Sciatic nerve (tissue), 2 donors: ENCODE data around the gene DLG2. TPM values are rescaled to one million over a fixed set of nuclear protein-coding genes. Genes with fewer than 3 reads are reported as not detected.

Experiments used
- ATAC-seq: fragments of 200-7000 bp; cut with Tn5 transposase; one replicate; pipeline ENCODE4 v1.9.1; 2020; ENCODE audit warnings: mild to moderate bottlenecking, moderate library complexity
- DNase-seq: peaks from one replicate; pipeline ENCODE4 v3.0.0-alpha.2; 2020; ENCODE audit warnings: low spot score
- intact Hi-C: fragments of 100-400 bp; cut with DNase I; formaldehyde crosslinking; loops from one replicate; pipeline ENCODE4 v1.14.2; 2022
- total RNA-seq: library from RNA; stranded (reverse); fragmentation: NEBNext Ultra II Directional; extraction: Animal tissue kit (Norgen Biotek cat#: 25700); gene quantifications from one replicate; pipeline ENCODE4 v1.2.1, GENCODE V29; 2021
- donor health status: DM: no; HTN: no; CAD: no.
- donor health status: DM: no; HTN: no; CAD: no.

The DLG2 gene
- total RNA-seq, 1 donor from 2014 or later: 17.3 TPM

GRCh38 chr11:83957038-83957900, 1669.9 kb downstream of the DLG2 start:
- DNase-seq (no peak), ATAC-seq (no peak)

DNA sequence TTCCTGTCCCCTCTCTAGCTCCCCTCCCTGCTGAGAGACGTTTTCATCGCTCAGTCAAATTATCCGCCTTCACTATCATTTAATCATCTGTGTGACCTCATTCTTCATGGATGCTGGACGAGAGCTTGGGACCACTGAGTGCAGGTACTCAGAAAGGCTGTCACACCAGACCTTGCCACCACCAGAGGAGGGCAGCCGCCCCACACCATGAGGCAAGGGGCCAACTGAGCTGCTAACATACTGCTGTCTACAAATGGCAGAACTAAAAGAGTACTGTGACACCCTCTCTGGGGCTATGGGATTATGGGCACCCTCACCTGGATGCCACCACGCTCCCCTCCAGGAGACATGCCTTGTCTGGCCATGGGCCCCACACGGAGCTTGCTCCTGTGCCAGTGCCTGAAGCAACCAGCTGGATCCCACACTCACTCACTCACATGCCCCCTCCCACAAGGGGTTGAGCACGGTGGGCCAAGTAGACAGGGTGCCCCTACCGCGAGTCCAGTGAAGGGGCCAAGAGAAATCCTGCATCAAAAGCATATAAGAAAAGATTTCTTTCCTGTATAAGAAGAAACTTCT, 1670.9 kb downstream of the DLG2 start:
- DNase-seq: no peak
- ATAC-seq: peak; percentile 13
- intact Hi-C loops: loop anchor here (5.0 kb wide), 1 partner anchor 629 kb away; no protein-coding TSS in a partner anchor

More at GRCh38 chr11:83957038-83957900, 1669.9 kb downstream of the DLG2 start:
- intact Hi-C loops: loop anchor here (5.0 kb wide), 1 partner anchor 630 kb away; no protein-coding TSS in a partner anchor

GRCh38 chr11:83954780-83955179, 1672.4 kb downstream of the DLG2 start:
- no peak for ATAC-seq
- intact Hi-C loops: loop anchor here (5.0 kb wide), 1 partner anchor 627 kb away; no protein-coding TSS in a partner anchor
- no peak for DNase-seq

DNA sequence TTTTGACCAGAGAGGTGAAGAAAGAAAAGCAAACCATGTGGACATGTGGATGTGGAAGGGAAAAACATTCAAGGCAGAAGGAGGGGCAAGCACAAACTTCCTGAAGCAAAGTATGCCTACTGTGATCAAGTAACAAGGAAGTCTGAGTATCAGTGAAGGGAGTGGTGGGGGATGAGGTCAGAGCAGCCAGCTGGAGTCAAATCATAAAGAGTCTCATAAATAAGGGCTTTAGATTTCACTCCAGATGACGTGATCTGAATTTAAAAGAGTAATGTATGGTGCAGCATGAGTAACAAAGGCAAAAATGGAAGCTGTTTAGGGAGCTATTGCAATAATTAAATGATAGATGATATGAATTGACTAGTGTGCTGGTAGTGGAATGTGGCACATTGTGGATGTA, 1675.6 kb downstream of the DLG2 start:
- intact Hi-C loops: no loop called here
- ATAC-seq (no peak), DNase-seq (no peak)

DNA sequence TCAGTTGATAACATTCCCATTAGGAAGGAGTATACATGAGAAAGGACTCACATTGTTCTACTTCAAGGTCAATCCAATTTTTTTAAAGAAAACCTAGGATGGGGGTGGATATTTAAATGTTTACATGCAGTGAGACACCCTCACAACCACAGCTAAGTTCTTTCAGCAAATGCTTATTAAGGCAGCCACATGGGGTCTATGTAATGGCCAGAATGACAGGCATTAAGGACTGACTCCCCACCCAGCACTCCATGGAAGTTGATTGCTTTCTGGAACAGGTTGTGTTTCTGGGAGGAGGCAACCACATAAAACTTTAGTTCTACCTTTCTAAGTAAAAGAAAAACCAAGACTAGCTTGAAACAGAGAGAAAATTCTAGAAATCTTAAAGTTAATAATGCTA, 1678.9 kb downstream of the DLG2 start:
- DNase-seq: no peak
- intact Hi-C loops: loop anchor here (10.0 kb wide), 1 partner anchor 263 kb away; no protein-coding TSS in a partner anchor
- no peak for ATAC-seq

- intact Hi-C loops: loop anchor here (10.0 kb wide), 1 partner anchor 261 kb away; no protein-coding TSS in a partner anchor
- ATAC-seq (no peak), DNase-seq (no peak)
Measured at GRCh38 chr11:83945976-83946375, 1681.2 kb downstream of the DLG2 start.

GRCh38 chr11:83941050-83941449, 1686.1 kb downstream of the DLG2 start:
- intact Hi-C loops: loop anchor here (10.0 kb wide), 1 partner anchor 256 kb away; no protein-coding TSS in a partner anchor
- ATAC-seq (no peak), DNase-seq (no peak)

DNA sequence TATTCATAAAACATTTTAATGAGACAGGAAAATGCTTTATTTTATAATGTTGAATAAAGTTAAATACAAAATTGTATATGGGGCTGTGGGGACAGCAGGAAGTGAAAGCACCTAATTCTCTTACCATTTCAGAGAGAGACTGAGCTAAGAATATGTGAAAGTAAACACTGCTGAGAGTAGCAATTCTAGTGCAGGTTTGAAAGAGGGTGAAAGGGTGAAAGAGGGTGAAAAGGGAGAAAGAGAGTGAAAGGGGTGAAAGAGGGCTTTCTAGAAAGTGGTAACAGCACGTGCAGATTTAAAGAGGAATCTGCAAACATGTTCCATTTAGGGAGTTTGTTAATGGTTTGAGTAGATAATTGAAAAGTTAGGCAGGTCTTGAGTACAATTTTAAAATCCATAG, 1689.0 kb downstream of the DLG2 start:
- intact Hi-C loops: no loop called here
- no peak for ATAC-seq

GRCh38 chr11:83933008-83933407, 1694.1 kb downstream of the DLG2 start:
- intact Hi-C loops: no loop called here
- ATAC-seq (no peak), DNase-seq (no peak)

More for the DNA sequence above, 1689.0 kb downstream of the DLG2 start:
- DNase-seq: no peak

DNA sequence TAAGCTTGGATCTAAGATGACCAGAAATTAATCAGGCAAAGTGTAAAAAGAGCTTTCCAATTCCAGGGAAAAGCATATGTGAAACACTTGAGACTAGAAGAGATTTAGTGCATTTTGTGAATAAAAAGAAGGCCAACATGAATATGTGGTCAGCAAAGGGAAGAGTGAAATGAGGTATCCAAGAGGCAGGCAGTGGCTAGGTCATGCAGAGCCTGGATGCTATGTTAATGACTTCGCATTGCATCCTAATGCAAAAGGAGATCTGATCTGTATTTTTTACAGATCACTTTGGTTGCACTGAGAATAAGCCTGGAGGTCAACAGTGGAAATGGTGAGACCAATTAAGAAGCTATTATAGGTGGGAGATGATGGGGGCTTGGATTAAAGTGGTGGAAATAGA, 1699.7 kb downstream of the DLG2 start:
- no peak for DNase-seq
- intact Hi-C loops: no loop called here
- no peak for ATAC-seq

GRCh38 chr11:83924795-83925542, 1702.2 kb downstream of the DLG2 start:
- intact Hi-C loops: no loop called here
- no peak for ATAC-seq
- DNase-seq: no peak

- intact Hi-C loops: no loop called here
- ATAC-seq (no peak), DNase-seq (no peak)
Measured at GRCh38 chr11:83923961-83924360, 1703.2 kb downstream of the DLG2 start.

DNA sequence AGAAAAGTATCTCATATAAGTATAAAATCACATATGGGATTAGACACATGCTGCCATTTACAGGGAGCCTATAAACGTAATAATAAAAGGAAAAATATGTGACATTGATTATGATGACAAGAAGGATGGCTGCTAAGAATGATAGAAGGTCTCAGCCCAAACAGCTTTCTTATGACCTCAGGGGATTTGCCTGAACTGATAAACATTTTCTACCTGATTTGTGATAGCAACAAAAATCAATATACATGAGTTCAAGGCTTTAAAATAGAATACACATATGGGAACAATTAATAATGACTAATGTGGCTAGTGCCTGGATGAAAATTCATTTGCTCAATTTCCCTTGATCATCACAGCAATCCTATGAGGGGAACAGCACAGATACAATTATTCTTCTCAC, 1704.2 kb downstream of the DLG2 start:
- intact Hi-C loops: no loop called here
- ATAC-seq (no peak), DNase-seq (no peak)

DNA sequence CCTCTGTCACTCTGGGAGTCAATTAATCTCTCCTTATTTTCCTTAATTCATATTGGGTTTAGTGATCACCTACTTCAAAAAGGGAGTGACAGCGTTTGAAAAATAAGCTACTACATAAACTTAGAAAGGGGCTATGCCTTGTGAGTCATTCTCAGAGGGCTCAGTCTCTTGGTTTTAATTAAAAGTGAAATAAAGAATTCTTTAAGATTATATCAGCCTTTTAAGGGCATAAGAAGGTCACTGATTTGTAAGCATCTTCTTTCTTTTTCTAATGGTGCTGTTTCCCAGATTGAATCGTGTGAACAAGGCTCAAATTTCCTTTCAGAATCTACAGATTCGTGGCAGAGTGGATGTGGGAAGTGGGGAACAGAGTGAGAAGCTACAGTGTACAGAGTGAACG, 1704.8 kb downstream of the DLG2 start:
- DNase-seq: no peak
- no peak for ATAC-seq
- intact Hi-C loops: no loop called here

DNA sequence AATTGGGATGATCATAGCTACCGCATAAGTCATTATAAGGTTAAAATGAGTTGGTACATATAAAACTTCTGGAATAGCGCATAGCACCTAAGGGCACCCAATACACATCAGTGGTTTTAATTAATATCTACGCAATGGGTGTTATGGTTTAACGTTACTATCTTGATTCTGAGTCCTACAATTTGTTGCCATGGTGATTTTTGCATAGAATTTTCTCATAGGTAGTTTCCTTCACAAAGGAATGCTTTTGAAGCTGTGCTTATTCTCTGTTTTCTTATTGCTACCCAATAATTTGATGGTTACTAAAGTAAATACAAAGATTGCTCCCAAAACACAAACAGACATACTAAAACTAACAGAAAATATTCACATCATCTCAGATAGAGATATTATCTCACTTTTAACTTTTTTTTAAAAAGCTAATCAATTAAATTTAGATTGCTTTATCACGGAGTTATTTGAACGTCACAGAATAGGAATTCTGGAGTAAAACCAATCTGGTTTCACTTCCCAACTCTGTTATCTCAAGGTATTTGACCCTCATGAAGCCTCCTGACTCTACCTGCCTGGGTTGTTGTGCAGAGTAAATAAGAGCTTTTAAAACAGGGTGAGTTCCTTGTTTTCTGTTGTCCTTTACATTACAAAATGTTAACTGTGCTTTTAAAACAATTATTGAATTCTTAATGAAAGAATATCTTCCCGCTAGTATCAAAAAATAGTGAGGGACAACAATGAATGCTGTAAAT, 1705.5 kb downstream of the DLG2 start:
- intact Hi-C loops: no loop called here
- ATAC-seq: no peak
- DNase-seq: no peak

GRCh38 chr11:83918476-83918875, 1708.7 kb downstream of the DLG2 start:
- intact Hi-C loops: no loop called here
- no peak for DNase-seq
- peak; percentile 17 for ATAC-seq

DNA sequence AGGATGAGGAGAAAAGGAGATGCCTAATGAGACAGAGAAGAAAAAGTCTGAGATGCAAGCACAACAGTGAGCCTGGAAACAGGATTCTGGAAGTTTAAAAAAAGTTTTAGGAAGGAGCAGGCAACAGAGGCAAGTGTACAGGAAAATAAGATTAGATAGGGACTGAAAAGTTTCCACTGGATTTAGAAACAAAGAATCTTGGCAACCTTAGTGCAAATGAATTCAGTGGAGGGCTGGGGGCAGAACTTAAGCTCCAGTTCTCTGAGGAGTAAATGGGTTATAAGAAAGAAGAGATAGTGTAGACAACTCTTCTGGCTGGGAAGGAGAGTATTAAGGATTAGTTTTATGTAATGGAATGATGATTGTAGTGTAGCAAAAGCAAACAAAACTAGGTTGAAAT, 1712.1 kb downstream of the DLG2 start:
- intact Hi-C loops: no loop called here
- ATAC-seq (no peak), DNase-seq (no peak)

DNA sequence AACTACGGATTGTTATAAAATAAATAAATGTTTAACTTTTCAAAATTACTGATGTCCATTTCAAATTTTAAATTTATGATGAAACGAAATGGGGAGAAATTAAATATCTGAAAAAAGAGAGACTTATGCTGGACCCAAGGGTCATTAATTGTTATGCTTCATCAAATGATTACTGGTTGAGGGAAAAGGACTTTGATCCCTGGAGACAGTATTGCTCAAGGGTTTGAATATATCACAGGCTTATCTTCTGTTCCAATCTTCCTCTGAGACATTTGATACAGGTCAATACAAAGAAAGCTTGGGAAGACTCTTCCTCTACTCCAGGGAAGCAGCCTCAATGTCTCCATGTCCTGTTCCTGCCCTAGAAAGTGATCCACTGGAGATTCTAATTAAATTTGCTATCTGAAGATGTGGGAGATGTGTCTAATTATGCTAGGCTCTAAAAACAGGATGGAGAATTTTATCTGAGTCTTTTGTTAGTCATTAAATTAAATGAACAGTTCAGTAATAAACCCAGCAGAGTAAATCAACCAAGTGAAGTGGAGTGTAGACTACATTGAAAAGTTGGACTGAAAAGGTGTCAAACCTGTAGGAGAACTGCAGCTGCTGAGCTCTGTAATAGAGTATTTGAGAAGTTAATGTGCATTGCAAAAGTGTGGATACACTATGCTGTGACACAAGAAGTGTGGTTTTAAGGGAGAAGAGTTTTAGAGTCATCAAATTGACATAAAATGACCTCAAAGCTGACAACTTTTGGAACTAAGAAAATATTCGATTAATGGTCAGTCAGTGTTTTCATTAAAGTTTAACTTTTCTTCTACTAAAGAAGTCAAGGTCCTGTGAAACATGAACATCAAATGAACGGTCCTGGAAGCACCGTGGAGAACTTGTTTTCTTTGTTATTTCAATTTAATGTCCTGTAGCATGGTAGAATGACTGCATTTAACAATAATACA, 1717.3 kb downstream of the DLG2 start:
- intact Hi-C loops: no loop called here
- DNase-seq: no peak
- ATAC-seq: no peak
